PC-9 (cell line): ENCODE data around the gene ASTN2. TPM values are rescaled to one million over a fixed set of nuclear protein-coding genes. Genes with fewer than 3 reads are reported as not detected.

ENCODE experiments used
- BruUV-seq: library from RNA; stranded (reverse); fragments of 400-500 nt; replicated peaks from 2 replicates; lab custom pipeline; 2021; lab: Mats Ljungman, UMichigan
- CTCF ChIA-PET: fragments of 300-600 bp; sonication (Branson Sonifier 250); formaldehyde crosslinking; loops from one replicate; lab custom pipeline; 2022; ENCODE audit warnings: antibody characterized with exemption; lab: Charles Lee
- POLR2A ChIA-PET: fragments of 300-600 bp; sonication (Branson Sonifier 250); formaldehyde crosslinking; loops from one replicate; lab custom pipeline; 2022; ENCODE audit warnings: antibody characterized with exemption; ENCODE audit not compliant: unreplicated experiment; lab: Charles Lee
- DNase-seq, 2 experiments: peaks; one replicate each; pipeline versions ENCODE4 v3.0.0 to v3.0.0-alpha.2; 2015 to 2022; ENCODE audit warnings: mixed read lengths in 1 of 2
- H2AFZ ChIP-seq: fragments of 200-600 bp; sonication (generic); 2 replicates; pipeline ENCODE4 v1.8.1; 2017; ENCODE audit warnings: antibody characterized with exemption
- H3F3A ChIP-seq: fragments of 200-600 bp; sonication (generic); 2 replicates; pipeline ENCODE4 v1.8.1; 2017; ENCODE audit warnings: antibody characterized with exemption, mild to moderate bottlenecking, low read depth; ENCODE audit not compliant: insufficient read depth
- H3K27ac ChIP-seq: fragments of 200-600 bp; sonication (generic); 2 replicates; pipeline ENCODE4 v1.6.1; 2016; ENCODE audit warnings: mixed run types
- H3K27me3 ChIP-seq: fragments of 200-600 bp; sonication (generic); 2 replicates; pipeline ENCODE4 v1.6.1; 2016; ENCODE audit warnings: low read depth, mixed run types; ENCODE audit not compliant: insufficient read depth
- H3K36me3 ChIP-seq: fragments of 200-600 bp; sonication (generic); 2 replicates; pipeline ENCODE4 v1.6.1; 2016; ENCODE audit warnings: low read depth, mixed run types
- H3K4me1 ChIP-seq: fragments of 200-600 bp; sonication (generic); replicated peaks from 2 replicates; pipeline ENCODE4 v1.6.1; 2016; ENCODE audit warnings: mixed run types; ENCODE audit not compliant: insufficient read depth
- H3K4me2 ChIP-seq: fragments of 200-600 bp; sonication (generic); 2 replicates; pipeline ENCODE4 v1.6.1; 2017; ENCODE audit warnings: mixed run types
- H3K4me3 ChIP-seq: fragments of 200-600 bp; sonication (generic); 2 replicates; pipeline ENCODE4 v1.6.1; 2016; ENCODE audit warnings: mixed run types
- H3K79me2 ChIP-seq: fragments of 200-600 bp; sonication (generic); 2 replicates; pipeline ENCODE4 v1.6.1; 2017; ENCODE audit warnings: low read depth, mixed run types
- H3K9me2 ChIP-seq: fragments of 200-600 bp; sonication (generic); 2 replicates; pipeline ENCODE4 v1.8.1; 2017; ENCODE audit warnings: mild to moderate bottlenecking; ENCODE audit not compliant: insufficient read depth
- H3K9me3 ChIP-seq: fragments of 200-600 bp; sonication (generic); 2 replicates; pipeline ENCODE4 v1.8.1; 2016; ENCODE audit warnings: low read depth; ENCODE audit not compliant: insufficient read depth
- H4K20me1 ChIP-seq: fragments of 200-600 bp; sonication (generic); 2 replicates; pipeline ENCODE4 v1.8.1; 2017; ENCODE audit not compliant: insufficient read depth
- EZH2 ChIP-seq: fragments of 200-600 bp; sonication (generic); IDR thresholded peaks from 2 replicates; pipeline ENCODE4 v1.8.0; 2017; ENCODE audit warnings: antibody characterized with exemption, low read depth
- intact Hi-C: fragments of 100-400 bp; cut with micrococcal nuclease; formaldehyde crosslinking; loops from one replicate; pipeline ENCODE4 v1.10.0; 2022; ENCODE audit not compliant: unreplicated experiment
- total RNA-seq: library from RNA; stranded (reverse); gene quantifications from 2 replicates; pipeline ENCODE4 v1.2.3, GENCODE V29; 2021
- TF ChIP-seq, protein P1 (sequence below): fragments of 200-600 bp; sonication (generic); conservative IDR thresholded peaks from 2 replicates; pipeline ENCODE4 v1.6.1; 2017; ENCODE audit warnings: mixed run types, antibody characterized with exemption, mild to moderate bottlenecking, moderate library complexity

The ASTN2 gene
- total RNA-seq, 1 experiment from 2014 or later, result 6.2 TPM

DNA sequence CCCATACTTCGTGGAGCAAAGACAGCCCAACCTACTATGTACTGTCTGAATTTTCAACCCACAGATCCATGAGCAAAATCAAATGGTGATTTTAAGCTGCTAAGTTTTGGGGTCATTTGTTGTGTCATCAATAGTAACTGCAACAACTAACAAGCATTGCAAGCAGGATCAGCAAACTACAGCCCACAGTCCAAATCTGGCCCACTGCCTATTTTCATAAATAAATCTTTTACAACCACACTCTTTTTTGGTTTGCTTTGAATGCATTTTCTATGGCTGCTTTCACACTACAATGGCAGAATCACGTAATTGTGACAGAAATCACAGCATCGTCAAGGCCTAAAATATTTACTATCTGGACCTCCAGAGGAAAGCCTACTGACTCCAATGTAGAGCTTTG lies 964.9 kb downstream of the ASTN2 start:
- Histone ChIP-seq H3K4me3 (no peak overlapping the region), H3K79me2 (no peaks in the 10 kb centered on the region), H3K9me3 (no peaks in the 10 kb centered on the region), H3K4me1 (no peaks in the 10 kb centered on the region), H3K36me3 (no peaks in the 10 kb centered on the region), H3K9me2 (no peaks in the 10 kb centered on the region), H3K27ac (no peak overlapping the region), H2AFZ (no peak overlapping the region), H3F3A (no peaks in the 10 kb centered on the region), H3K27me3 (no peaks in the 10 kb centered on the region), H3K4me2 (no peak overlapping the region), H4K20me1 (no peaks in the 10 kb centered on the region)
- TF ChIP-seq, protein P1, sequence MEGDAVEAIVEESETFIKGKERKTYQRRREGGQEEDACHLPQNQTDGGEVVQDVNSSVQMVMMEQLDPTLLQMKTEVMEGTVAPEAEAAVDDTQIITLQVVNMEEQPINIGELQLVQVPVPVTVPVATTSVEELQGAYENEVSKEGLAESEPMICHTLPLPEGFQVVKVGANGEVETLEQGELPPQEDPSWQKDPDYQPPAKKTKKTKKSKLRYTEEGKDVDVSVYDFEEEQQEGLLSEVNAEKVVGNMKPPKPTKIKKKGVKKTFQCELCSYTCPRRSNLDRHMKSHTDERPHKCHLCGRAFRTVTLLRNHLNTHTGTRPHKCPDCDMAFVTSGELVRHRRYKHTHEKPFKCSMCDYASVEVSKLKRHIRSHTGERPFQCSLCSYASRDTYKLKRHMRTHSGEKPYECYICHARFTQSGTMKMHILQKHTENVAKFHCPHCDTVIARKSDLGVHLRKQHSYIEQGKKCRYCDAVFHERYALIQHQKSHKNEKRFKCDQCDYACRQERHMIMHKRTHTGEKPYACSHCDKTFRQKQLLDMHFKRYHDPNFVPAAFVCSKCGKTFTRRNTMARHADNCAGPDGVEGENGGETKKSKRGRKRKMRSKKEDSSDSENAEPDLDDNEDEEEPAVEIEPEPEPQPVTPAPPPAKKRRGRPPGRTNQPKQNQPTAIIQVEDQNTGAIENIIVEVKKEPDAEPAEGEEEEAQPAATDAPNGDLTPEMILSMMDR, result no peak
- no peak for TF ChIP-seq EZH2
- intact Hi-C loops, result no loop called here
- BruUV-seq, result no TSS peak
- DNase-seq, result no peak
- POLR2A ChIA-PET, result no interaction called here
- CTCF ChIA-PET, result no interaction called here

DNA sequence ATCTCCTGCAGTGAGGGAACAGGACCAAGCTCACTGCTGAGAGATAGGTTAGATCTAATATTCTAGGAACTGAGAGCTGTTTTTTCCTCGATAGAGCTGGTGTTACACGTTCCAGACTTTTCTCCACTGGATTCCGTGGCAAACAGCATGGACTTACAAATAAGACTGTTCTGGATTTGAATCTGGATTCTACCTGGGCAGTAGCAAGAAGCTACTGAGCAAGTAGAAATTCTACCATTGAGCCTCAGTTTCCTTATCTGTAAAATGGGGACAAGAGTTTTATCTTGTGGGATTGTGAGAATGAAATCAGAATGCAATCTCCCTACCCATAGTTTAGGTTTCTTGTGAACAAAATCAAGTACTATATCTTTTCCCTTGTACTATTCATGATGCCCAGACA lies 966.4 kb downstream of the ASTN2 start:
- no peak overlapping the region for H2AFZ ChIP-seq
- H3K27me3 ChIP-seq, result no peaks in the 10 kb centered on the region
- no peak overlapping the region for H3K27ac ChIP-seq
- no peaks in the 10 kb centered on the region for H3K9me3 ChIP-seq
- CTCF ChIA-PET, result no interaction called here
- no peaks in the 10 kb centered on the region for H3K4me1 ChIP-seq
- no peak for DNase-seq
- no peaks in the 10 kb centered on the region for H4K20me1 ChIP-seq
- no peaks in the 10 kb centered on the region for H3F3A ChIP-seq
- no peaks in the 10 kb centered on the region for H3K79me2 ChIP-seq
- BruUV-seq, result no TSS peak
- H3K4me3 ChIP-seq, result no peak overlapping the region
- POLR2A ChIA-PET, result no interaction called here
- no peaks in the 10 kb centered on the region for H3K9me2 ChIP-seq
- H3K36me3 ChIP-seq, result no peaks in the 10 kb centered on the region
- intact Hi-C loops, result no loop called here
- TF ChIP-seq EZH2, result no peak
- TF ChIP-seq, protein P1, result no peak
- no peak overlapping the region for H3K4me2 ChIP-seq

DNA sequence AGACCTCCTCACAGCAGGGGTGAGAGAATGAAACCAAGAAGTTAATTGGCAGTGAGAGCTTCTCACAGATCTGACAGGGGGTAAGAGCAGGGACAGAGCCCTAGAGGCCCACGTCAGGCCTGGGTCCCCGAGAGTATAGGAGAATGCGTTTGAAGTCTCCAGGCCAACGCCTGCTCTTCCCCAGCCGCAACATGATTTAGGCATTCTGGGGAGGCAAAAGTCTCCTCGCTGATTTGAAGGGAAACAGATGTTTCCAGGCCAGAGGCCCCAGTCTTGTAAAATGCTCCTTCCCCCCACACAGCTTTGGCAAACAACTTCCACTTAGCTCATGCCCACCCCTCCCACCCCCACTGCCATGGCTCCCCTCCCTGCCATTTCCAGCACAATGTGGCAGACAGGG lies 966.9 kb downstream of the ASTN2 start:
- Histone ChIP-seq H3K27ac (no peak overlapping the region), H3K9me2 (no peaks in the 10 kb centered on the region)
- CTCF ChIA-PET, result no interaction called here

More for the DNA sequence above, 966.9 kb downstream of the ASTN2 start:
- Histone ChIP-seq H3K4me1 (no peaks in the 10 kb centered on the region), H3K4me3 (no peak overlapping the region), H3F3A (no peaks in the 10 kb centered on the region), H3K27me3 (no peaks in the 10 kb centered on the region), H3K36me3 (no peaks in the 10 kb centered on the region), H4K20me1 (no peaks in the 10 kb centered on the region), H2AFZ (no peak overlapping the region), H3K9me3 (no peaks in the 10 kb centered on the region), H3K4me2 (no peak overlapping the region), H3K79me2 (no peaks in the 10 kb centered on the region)
- TF ChIP-seq, protein P1, result no peak
- no peak for TF ChIP-seq EZH2
- BruUV-seq, result no TSS peak
- POLR2A ChIA-PET, result no interaction called here
- intact Hi-C loops, result no loop called here
- no peak for DNase-seq
